ENCODE results near the gene SLC22A12. TPM values are rescaled to one million over a fixed set of nuclear protein-coding genes. Genes with fewer than 3 reads are reported as not detected.

The SLC22A12 gene
- total RNA-seq, 1 donor from 2014 or later = not detected

- TF ChIP-seq CTCF (IDR thresholded peaks at IDR 0.05; ENCODE audit: insufficient read depth, low read length, poor library complexity, severe bottlenecking) = no peak
- DNase-seq (ENCODE audit: low read depth) = no peak
- Histone ChIP-seq H3K4me3 (ENCODE audit: low read depth, low read length) (no peak overlapping the region), H3K36me3 (ENCODE audit: control insufficient read depth, insufficient read depth, low read length) (no peaks in the 10 kb centered on the region), H3K27me3 (ENCODE audit: control insufficient read depth, insufficient read depth, low read length) (peaks cover 96% of the 10 kb centered on the region)
Observed at GRCh38 chr11:64643256-64643881, 52.3 kb downstream of the SLC22A12 start.

- H3K4me3 ChIP-seq (ENCODE audit: low read depth, low read length) = no peak overlapping the region
- no peak for DNase-seq (ENCODE audit: low read depth)
- H3K36me3 ChIP-seq (ENCODE audit: control insufficient read depth, insufficient read depth, low read length) = no peaks in the 10 kb centered on the region
- no peak for TF ChIP-seq CTCF (IDR thresholded peaks at IDR 0.05; ENCODE audit: insufficient read depth, low read length, poor library complexity, severe bottlenecking)
- peaks cover 96% of the 10 kb centered on the region for H3K27me3 ChIP-seq (ENCODE audit: control insufficient read depth, insufficient read depth, low read length)
Observed at GRCh38 chr11:64643920-64644646, 53.1 kb downstream of the SLC22A12 start.

- Histone ChIP-seq H3K27me3 (ENCODE audit: control insufficient read depth, insufficient read depth, low read length) (peaks cover 93% of the 10 kb centered on the region), H3K4me3 (ENCODE audit: low read depth, low read length) (no peak overlapping the region), H3K36me3 (ENCODE audit: control insufficient read depth, insufficient read depth, low read length) (no peaks in the 10 kb centered on the region)
- no peak for TF ChIP-seq CTCF (IDR thresholded peaks at IDR 0.05; ENCODE audit: insufficient read depth, low read length, poor library complexity, severe bottlenecking)
- no peak for DNase-seq (ENCODE audit: low read depth)
Observed at GRCh38 chr11:64644647-64645275, 53.7 kb downstream of the SLC22A12 start.

GRCh38 chr11:64647019-64647779 lies 56.2 kb downstream of the SLC22A12 start:
- Histone ChIP-seq H3K27me3 (ENCODE audit: control insufficient read depth, insufficient read depth, low read length) (peaks cover 75% of the 10 kb centered on the region), H3K36me3 (ENCODE audit: control insufficient read depth, insufficient read depth, low read length) (no peaks in the 10 kb centered on the region), H3K4me3 (ENCODE audit: low read depth, low read length) (no peak overlapping the region)
- DNase-seq (ENCODE audit: low read depth) = no peak
- no peak for TF ChIP-seq CTCF (IDR thresholded peaks at IDR 0.05; ENCODE audit: insufficient read depth, low read length, poor library complexity, severe bottlenecking)

GRCh38 chr11:64648551-64648950 lies 57.5 kb downstream of the SLC22A12 start:
- TF ChIP-seq CTCF (IDR thresholded peaks at IDR 0.05; ENCODE audit: insufficient read depth, low read length, poor library complexity, severe bottlenecking) = no peak
- Histone ChIP-seq H3K4me3 (ENCODE audit: low read depth, low read length) (no peak overlapping the region), H3K27me3 (ENCODE audit: control insufficient read depth, insufficient read depth, low read length) (peaks cover 63% of the 10 kb centered on the region), H3K36me3 (ENCODE audit: control insufficient read depth, insufficient read depth, low read length) (no peaks in the 10 kb centered on the region)
- no peak for DNase-seq (ENCODE audit: low read depth)

All from kidney epithelial cell (primary cell).